ENCODE results near the gene FCSK.

Gene FCSK

GRCh38 chr16:70475054-70475871 lies 20.9 kb downstream of the FCSK start:
- H3K27me3 Mint-ChIP-seq (ENCODE audit: low read depth) = no peaks in the 10 kb centered on the region
- no peaks in the 10 kb centered on the region for H3K9me3 Mint-ChIP-seq
- peaks cover 14% of the 10 kb centered on the region for H3K4me1 Mint-ChIP-seq (ENCODE audit: low read depth)
- no peak overlapping the region for H3K4me3 Mint-ChIP-seq
- H3K27ac Mint-ChIP-seq = no peak overlapping the region
- H3K36me3 Mint-ChIP-seq (ENCODE audit: low read depth) = peaks cover 7% of the 10 kb centered on the region

GRCh38 chr16:70476272-70477020 lies 22.1 kb downstream of the FCSK start:
- H3K36me3 Mint-ChIP-seq (ENCODE audit: low read depth) = peaks cover 9% of the 10 kb centered on the region
- H3K27me3 Mint-ChIP-seq (ENCODE audit: low read depth) = no peaks in the 10 kb centered on the region
- no peaks in the 10 kb centered on the region for H3K9me3 Mint-ChIP-seq
- peaks cover 14% of the 10 kb centered on the region for H3K4me1 Mint-ChIP-seq (ENCODE audit: low read depth)
- H3K27ac Mint-ChIP-seq = peak overlapping the region; percentile 82
- no peak overlapping the region for H3K4me3 Mint-ChIP-seq

- Mint-ChIP-seq H3K4me3 (no peak overlapping the region), H3K9me3 (no peaks in the 10 kb centered on the region), H3K27ac (peak overlapping the region; percentile 59), H3K27me3 (ENCODE audit: low read depth) (no peaks in the 10 kb centered on the region), H3K36me3 (ENCODE audit: low read depth) (peaks cover 15% of the 10 kb centered on the region), H3K4me1 (ENCODE audit: low read depth) (peaks cover 14% of the 10 kb centered on the region)
These were observed 23.8 kb downstream of the FCSK start for GRCh38 chr16:70478169-70478568.

GRCh38 chr16:70478912-70479341 lies 24.5 kb downstream of the FCSK start:
- Mint-ChIP-seq H3K36me3 (ENCODE audit: low read depth) (peaks cover 15% of the 10 kb centered on the region), H3K9me3 (no peaks in the 10 kb centered on the region), H3K27ac (no peak overlapping the region)

GRCh38 chr16:70480127-70481105 lies 26.0 kb downstream of the FCSK start:
- Mint-ChIP-seq H3K9me3 (no peaks in the 10 kb centered on the region), H3K27ac (no peak overlapping the region), H3K36me3 (ENCODE audit: low read depth) (peaks cover 15% of the 10 kb centered on the region), H3K27me3 (ENCODE audit: low read depth) (no peaks in the 10 kb centered on the region), H3K4me3 (no peak overlapping the region), H3K4me1 (ENCODE audit: low read depth) (peaks cover 14% of the 10 kb centered on the region)

More at GRCh38 chr16:70478912-70479341, 24.5 kb downstream of the FCSK start:
- H3K4me1 Mint-ChIP-seq (ENCODE audit: low read depth) = peaks cover 14% of the 10 kb centered on the region
- H3K27me3 Mint-ChIP-seq (ENCODE audit: low read depth) = no peaks in the 10 kb centered on the region
- H3K4me3 Mint-ChIP-seq = no peak overlapping the region

GRCh38 chr16:70481929-70482536 lies 27.6 kb downstream of the FCSK start:
- Mint-ChIP-seq H3K36me3 (ENCODE audit: low read depth) (peaks cover 15% of the 10 kb centered on the region), H3K27ac (no peak overlapping the region)

GRCh38 chr16:70482624-70483023 lies 28.2 kb downstream of the FCSK start:
- peaks cover 15% of the 10 kb centered on the region for H3K36me3 Mint-ChIP-seq (ENCODE audit: low read depth)
- H3K27me3 Mint-ChIP-seq (ENCODE audit: low read depth) = no peaks in the 10 kb centered on the region
- H3K9me3 Mint-ChIP-seq = no peaks in the 10 kb centered on the region
- peaks cover 8% of the 10 kb centered on the region for H3K4me1 Mint-ChIP-seq (ENCODE audit: low read depth)
- H3K4me3 Mint-ChIP-seq = no peak overlapping the region
- no peak overlapping the region for H3K27ac Mint-ChIP-seq

More at GRCh38 chr16:70481929-70482536, 27.6 kb downstream of the FCSK start:
- no peaks in the 10 kb centered on the region for H3K27me3 Mint-ChIP-seq (ENCODE audit: low read depth)
- H3K4me1 Mint-ChIP-seq (ENCODE audit: low read depth) = peaks cover 8% of the 10 kb centered on the region
- H3K9me3 Mint-ChIP-seq = no peaks in the 10 kb centered on the region
- no peak overlapping the region for H3K4me3 Mint-ChIP-seq

- Mint-ChIP-seq H3K27me3 (ENCODE audit: low read depth) (no peaks in the 10 kb centered on the region), H3K36me3 (ENCODE audit: low read depth) (peaks cover 13% of the 10 kb centered on the region), H3K27ac (peak overlapping the region; percentile 9), H3K9me3 (no peaks in the 10 kb centered on the region), H3K4me3 (no peak overlapping the region), H3K4me1 (ENCODE audit: low read depth) (peaks cover 4% of the 10 kb centered on the region)
These were observed 29.0 kb downstream of the FCSK start for GRCh38 chr16:70483426-70483825.

- Mint-ChIP-seq H3K27ac (no peak overlapping the region), H3K9me3 (no peaks in the 10 kb centered on the region), H3K36me3 (ENCODE audit: low read depth) (peaks cover 14% of the 10 kb centered on the region), H3K27me3 (ENCODE audit: low read depth) (no peaks in the 10 kb centered on the region), H3K4me1 (ENCODE audit: low read depth) (no peaks in the 10 kb centered on the region), H3K4me3 (no peak overlapping the region)
These were observed 30.5 kb downstream of the FCSK start for GRCh38 chr16:70484867-70485266.

GRCh38 chr16:70490261-70490660 lies 35.9 kb downstream of the FCSK start:
- no peaks in the 10 kb centered on the region for H3K27me3 Mint-ChIP-seq (ENCODE audit: low read depth)
- H3K9me3 Mint-ChIP-seq = no peaks in the 10 kb centered on the region
- peaks cover 24% of the 10 kb centered on the region for H3K36me3 Mint-ChIP-seq (ENCODE audit: low read depth)
- no peak overlapping the region for H3K4me3 Mint-ChIP-seq
- H3K4me1 Mint-ChIP-seq (ENCODE audit: low read depth) = peaks cover 11% of the 10 kb centered on the region
- no peak overlapping the region for H3K27ac Mint-ChIP-seq

- Mint-ChIP-seq H3K36me3 (ENCODE audit: low read depth) (peaks cover 22% of the 10 kb centered on the region), H3K4me3 (no peak overlapping the region), H3K27me3 (ENCODE audit: low read depth) (no peaks in the 10 kb centered on the region), H3K27ac (no peak overlapping the region), H3K9me3 (no peaks in the 10 kb centered on the region), H3K4me1 (ENCODE audit: low read depth) (peaks cover 11% of the 10 kb centered on the region)
These were observed 39.4 kb downstream of the FCSK start for GRCh38 chr16:70493802-70494201.

- Mint-ChIP-seq H3K27ac (peak overlapping the region; percentile 42), H3K36me3 (ENCODE audit: low read depth) (peaks cover 22% of the 10 kb centered on the region), H3K27me3 (ENCODE audit: low read depth) (no peaks in the 10 kb centered on the region), H3K4me1 (ENCODE audit: low read depth) (peaks cover 11% of the 10 kb centered on the region), H3K4me3 (no peak overlapping the region), H3K9me3 (no peaks in the 10 kb centered on the region)
These were observed 39.9 kb downstream of the FCSK start for GRCh38 chr16:70494202-70494770.

GRCh38 chr16:70494777-70495176 lies 40.4 kb downstream of the FCSK start:
- Mint-ChIP-seq H3K9me3 (no peaks in the 10 kb centered on the region), H3K36me3 (ENCODE audit: low read depth) (peaks cover 20% of the 10 kb centered on the region), H3K27ac (peak overlapping the region; percentile 42)

More at GRCh38 chr16:70494777-70495176, 40.4 kb downstream of the FCSK start:
- Mint-ChIP-seq H3K4me1 (ENCODE audit: low read depth) (peaks cover 11% of the 10 kb centered on the region), H3K4me3 (no peak overlapping the region), H3K27me3 (ENCODE audit: low read depth) (no peaks in the 10 kb centered on the region)

Data from T-helper 1 cell treated with Interleukin-12 subunit alpha and Interleukin-12 subunit beta and Interleukin-4 antibody, amounts not matched to agents 30 μg/mL and 1 μg/mL, for 36 hours (primary cell).